Measurements from ENCODE around the gene KRT13. TPM values are rescaled to one million over a fixed set of nuclear protein-coding genes. Genes with fewer than 3 reads are reported as not detected.

The KRT13 gene
- total and polyA plus RNA-seq, 9 of the 15 experiments (the other 6 are each of a cell fraction or from before 2014, with no cell fraction given): 0.11 to 1.1 (median 0.24) TPM; not detected in 3

DNA sequence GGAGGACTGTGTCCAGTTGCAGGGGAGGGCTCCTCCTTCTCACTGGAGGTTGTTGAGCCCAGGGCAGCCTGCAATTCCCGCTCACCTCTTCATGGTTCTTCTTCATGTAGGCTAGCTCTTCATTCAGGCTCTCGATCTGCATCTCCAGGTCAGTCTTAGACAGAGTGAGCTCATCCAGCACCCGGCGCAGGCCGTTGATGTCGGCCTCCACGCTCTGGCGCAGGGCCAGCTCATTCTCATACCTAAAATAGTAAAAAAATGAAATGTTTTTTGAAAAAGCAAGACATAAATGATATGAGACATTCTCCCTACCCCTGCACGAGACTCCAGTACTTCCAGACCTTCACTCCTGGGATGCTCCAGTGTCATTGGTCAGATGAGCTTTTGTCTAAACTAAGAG is 2.2 kb downstream of the KRT13 start:
- no peak for TF ChIP-seq TAF15 (IDR thresholded peaks at IDR 0.05; ENCODE audit: low read depth, low read length)
- peak; percentile 84 for TF ChIP-seq NFIC (IDR thresholded peaks at IDR 0.05)
- intact Hi-C loops (cut with micrococcal nuclease): no loop called here
- ATAC-seq: no peak
- no peak overlapping the region for H3K4me2 ChIP-seq (ENCODE audit: insufficient read depth, low read length)
- no peak overlapping the region for H3K27ac ChIP-seq (ENCODE audit: extremely low read depth, low read depth, low read length)
- H3K9ac ChIP-seq (ENCODE audit: insufficient read depth in 1 of 2, low read depth in 2 of 2, low read length in 2 of 2): no peak overlapping the region
- no peak for FAIRE-seq
- H3K79me2 ChIP-seq (ENCODE audit: control insufficient read depth, insufficient read depth, low read length): no peaks in the 10 kb centered on the region
- H3K27me3 ChIP-seq (ENCODE audit: control insufficient read depth in 2 of 2, insufficient read depth in 2 of 2, low read length in 2 of 2): no peaks in the 10 kb centered on the region
- WGBS (ENCODE audit: insufficient coverage, low coverage, missing lambda C conversion rate): 85% methylated on average over 9 of the region's 9 CpGs
- no peaks in the 10 kb centered on the region for H3K9me1 ChIP-seq (ENCODE audit: control insufficient read depth, insufficient read depth, low read length)
- no peaks in the 10 kb centered on the region for H3K9me3 ChIP-seq (replicated peaks; ENCODE audit: control insufficient read depth, insufficient read depth, low read depth, low read length)
- no peaks in the 10 kb centered on the region for H4K20me1 ChIP-seq (replicated peaks; ENCODE audit: control insufficient read depth, insufficient read depth, low read length)
- H3K36me3 ChIP-seq (ENCODE audit: control insufficient read depth, insufficient read depth, low read length): no peaks in the 10 kb centered on the region; the same call in 2 of the 3 replicates
- no peak for DNase-seq (ENCODE audit: extremely low read depth in 1 of 4, low spot score in 3 of 4)
- in situ Hi-C loops (cut with MboI): no loop called here
- no peak overlapping the region for H3K4me3 ChIP-seq
- H2AFZ ChIP-seq (ENCODE audit: low read depth, low read length): no peak overlapping the region
- POLR2A ChIA-PET: interaction anchor here (0.7 to 1.2 kb wide), 2 partner anchors 8 to 18 kb away, joined by 3 read pairs; no protein-coding TSS in a partner anchor
- BruUV-seq (replicated peaks): no TSS peak
- H3K4me1 ChIP-seq (replicated peaks in 1 of 2; ENCODE audit: control insufficient read depth in 2 of 2, insufficient read depth in 2 of 2, low read length in 2 of 2): peaks cover 49 to 62% of the 10 kb centered on the region in 2 experiments
- CTCF ChIA-PET (ENCODE audit: low intra/inter-chr PET ratio): no interaction called here

DNA sequence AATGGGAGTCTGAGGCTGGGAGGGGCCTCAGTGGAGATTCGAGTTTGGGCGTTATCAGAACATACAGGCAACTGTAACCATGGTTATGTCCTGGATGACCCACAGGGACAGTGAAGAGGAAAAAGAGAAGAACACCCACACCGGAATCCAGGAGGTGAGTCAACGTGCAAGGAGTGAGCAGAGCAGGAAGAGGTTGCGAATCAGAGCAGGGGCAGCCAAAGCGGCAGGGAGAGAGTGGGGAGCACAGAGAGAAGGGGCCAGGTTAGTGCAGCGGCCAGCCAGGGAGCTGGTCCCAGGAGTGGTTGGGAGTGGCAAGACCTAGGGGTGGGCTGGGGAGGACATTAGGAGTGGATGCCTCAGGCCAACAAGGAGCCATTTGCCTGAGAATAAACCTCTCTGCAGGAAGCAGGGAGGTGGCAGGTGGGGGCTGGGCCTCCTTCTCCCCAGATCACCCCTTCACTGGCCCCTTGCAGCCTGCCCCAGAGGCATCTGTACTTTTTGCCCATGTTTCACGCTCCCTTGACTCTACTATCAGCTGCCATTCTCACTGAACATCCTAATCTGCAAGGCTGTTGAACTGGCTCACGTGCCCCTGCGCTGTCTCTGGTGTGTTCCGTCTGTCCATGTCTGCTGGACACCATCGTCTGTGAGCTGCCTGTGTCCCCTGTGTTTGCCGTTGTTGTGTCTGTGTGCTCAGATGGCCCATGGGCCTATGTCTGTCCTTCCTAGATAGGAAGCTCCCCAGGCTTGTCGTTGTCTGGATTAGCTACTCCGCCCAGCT is 5.1 kb downstream of the KRT13 start:
- Histone ChIP-seq H2AFZ (ENCODE audit: low read depth, low read length) (peak overlapping the region; percentile 92), H3K79me2 (ENCODE audit: control insufficient read depth, insufficient read depth, low read length) (no peaks in the 10 kb centered on the region), H3K9ac (ENCODE audit: insufficient read depth in 1 of 2, low read depth in 2 of 2, low read length in 2 of 2) (peak overlapping the region; percentile 46 to 86), H3K9me1 (ENCODE audit: control insufficient read depth, insufficient read depth, low read length) (no peaks in the 10 kb centered on the region), H3K4me2 (ENCODE audit: insufficient read depth, low read length) (peak overlapping the region; percentile 88), H4K20me1 (replicated peaks; ENCODE audit: control insufficient read depth, insufficient read depth, low read length) (no peaks in the 10 kb centered on the region), H3K4me3 (0 out of 2 replicates have a peak overlapping the region, but pooled peaks have one; percentile 18), H3K9me3 (replicated peaks; ENCODE audit: control insufficient read depth, insufficient read depth, low read depth, low read length) (no peaks in the 10 kb centered on the region), H3K36me3 (ENCODE audit: control insufficient read depth, insufficient read depth, low read length) (no peaks in the 10 kb centered on the region), H3K27ac (ENCODE audit: extremely low read depth, low read depth, low read length) (peak overlapping the region; percentile 66), H3K4me1 (replicated peaks in 1 of 2; ENCODE audit: control insufficient read depth in 2 of 2, insufficient read depth in 2 of 2, low read length in 2 of 2) (peaks cover 49 to 71% of the 10 kb centered on the region in 2 experiments), H3K27me3 (ENCODE audit: control insufficient read depth in 2 of 2, insufficient read depth in 2 of 2, low read length in 2 of 2) (no peaks in the 10 kb centered on the region)
- in situ Hi-C loops (cut with MboI) (no loop called here), intact Hi-C loops (cut with micrococcal nuclease) (loop anchor here (1.0 kb wide), 1 partner anchor 49 kb away; no protein-coding TSS in a partner anchor)
- ATAC-seq (peak; percentile 75), FAIRE-seq (peak; percentile 100), DNase-seq (ENCODE audit: extremely low read depth in 1 of 4, low spot score in 3 of 4) (peak; percentile 84 to 94 (median 86))
- WGBS (ENCODE audit: insufficient coverage, low coverage, missing lambda C conversion rate): 7% methylated on average over 15 of the region's 15 CpGs
- BruUV-seq (replicated peaks): no TSS peak
- ChIA-PET POLR2A (interaction anchor here (0.7 to 1.3 kb wide), 5 partner anchors 11 to 49 kb away, joined by 3 to 4 read pairs (median 3); partner anchors contain the start of gene KRT19), CTCF (ENCODE audit: low intra/inter-chr PET ratio) (no interaction called here)
- TF ChIP-seq ZNF76 (CRISPR knock-in tag; IDR thresholded peaks at IDR 0.05; ENCODE audit: borderline replicate concordance) (no peak), GABPA (tag; conservative IDR thresholded peaks at IDR 0.05; ENCODE audit: low read depth) (0 out of 2 replicates have a peak, but pooled peaks have one; percentile 33), TAF7 (tag; IDR thresholded peaks at IDR 0.05) (no peak), SP1 (CRISPR knock-in tag; IDR thresholded peaks at IDR 0.05) (no peak), NR4A1 (CRISPR knock-in tag; IDR thresholded peaks at IDR 0.05) (no peak), NR4A1 (tag; IDR thresholded peaks at IDR 0.05) (peak; percentile 56; the same call in 1 of the 2 replicates), HDAC1 (IDR thresholded peaks at IDR 0.05) (peak in 1 of 2 experiments; percentile 62; a peak in 2 of 4 replicates)
- TF ChIP-seq, protein P1, sequence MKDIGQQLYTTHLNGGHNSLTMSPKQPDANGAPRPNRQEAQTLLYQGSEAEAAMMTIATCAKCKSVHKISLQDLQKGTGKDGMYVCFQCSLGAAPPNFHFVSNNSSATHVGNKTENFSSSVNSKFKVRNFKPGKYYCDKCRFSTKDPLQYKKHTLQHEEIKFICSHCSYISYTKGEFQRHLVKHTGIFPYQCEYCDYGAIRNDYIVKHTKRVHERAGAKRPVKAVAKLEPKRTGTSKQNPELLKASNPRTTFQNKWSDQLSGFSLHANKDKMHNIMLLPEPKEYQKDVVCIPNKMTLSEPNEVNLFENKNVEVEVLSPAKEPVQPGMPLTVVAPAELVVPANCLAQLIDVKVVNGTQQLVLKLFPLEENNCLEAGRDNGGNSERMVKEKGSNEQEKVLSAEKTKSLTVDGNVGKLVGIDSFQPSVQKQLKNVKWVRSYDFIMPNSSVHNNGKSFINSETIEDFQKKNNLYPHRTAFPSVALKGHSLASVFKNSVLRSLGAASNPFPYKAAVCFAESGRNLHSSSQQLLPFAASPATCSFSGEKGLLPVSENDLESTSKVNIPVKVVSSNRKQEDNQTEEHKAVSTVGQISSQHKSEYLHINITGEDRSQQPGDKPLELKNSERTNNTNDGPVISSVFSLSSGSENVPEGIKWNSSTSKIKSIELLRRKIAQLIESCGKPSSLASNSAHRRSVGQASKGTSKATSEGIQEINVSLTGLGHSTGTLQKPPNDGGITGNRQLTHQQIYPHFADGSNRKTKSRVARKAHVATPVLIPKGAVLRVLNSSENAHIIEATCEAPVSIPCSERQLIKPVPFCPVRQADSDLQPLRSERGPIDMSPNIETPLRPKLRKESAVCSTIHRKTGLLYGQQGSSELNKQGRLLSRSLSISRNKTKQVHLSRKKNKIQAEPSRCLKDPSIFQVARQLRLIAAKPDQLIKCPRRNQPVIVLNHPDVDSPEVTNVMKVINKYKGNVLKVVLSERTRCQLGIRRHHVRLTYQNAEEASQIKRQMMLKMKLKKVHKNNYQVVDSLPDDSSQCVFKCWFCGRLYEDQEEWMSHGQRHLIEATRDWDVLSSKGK (CRISPR knock-in tag; IDR thresholded peaks at IDR 0.05): no peak
